HG03135 (cell line): ENCODE results near the gene OSBPL5.

Source experiments
- ATAC-seq: cut with Tn5 transposase; IDR thresholded peaks from one replicate; pipeline ENCODE4 v1.9.1; 2021; ENCODE audit warnings: mild to moderate bottlenecking, moderate library complexity; ENCODE audit not compliant: unreplicated experiment

Gene OSBPL5

DNA sequence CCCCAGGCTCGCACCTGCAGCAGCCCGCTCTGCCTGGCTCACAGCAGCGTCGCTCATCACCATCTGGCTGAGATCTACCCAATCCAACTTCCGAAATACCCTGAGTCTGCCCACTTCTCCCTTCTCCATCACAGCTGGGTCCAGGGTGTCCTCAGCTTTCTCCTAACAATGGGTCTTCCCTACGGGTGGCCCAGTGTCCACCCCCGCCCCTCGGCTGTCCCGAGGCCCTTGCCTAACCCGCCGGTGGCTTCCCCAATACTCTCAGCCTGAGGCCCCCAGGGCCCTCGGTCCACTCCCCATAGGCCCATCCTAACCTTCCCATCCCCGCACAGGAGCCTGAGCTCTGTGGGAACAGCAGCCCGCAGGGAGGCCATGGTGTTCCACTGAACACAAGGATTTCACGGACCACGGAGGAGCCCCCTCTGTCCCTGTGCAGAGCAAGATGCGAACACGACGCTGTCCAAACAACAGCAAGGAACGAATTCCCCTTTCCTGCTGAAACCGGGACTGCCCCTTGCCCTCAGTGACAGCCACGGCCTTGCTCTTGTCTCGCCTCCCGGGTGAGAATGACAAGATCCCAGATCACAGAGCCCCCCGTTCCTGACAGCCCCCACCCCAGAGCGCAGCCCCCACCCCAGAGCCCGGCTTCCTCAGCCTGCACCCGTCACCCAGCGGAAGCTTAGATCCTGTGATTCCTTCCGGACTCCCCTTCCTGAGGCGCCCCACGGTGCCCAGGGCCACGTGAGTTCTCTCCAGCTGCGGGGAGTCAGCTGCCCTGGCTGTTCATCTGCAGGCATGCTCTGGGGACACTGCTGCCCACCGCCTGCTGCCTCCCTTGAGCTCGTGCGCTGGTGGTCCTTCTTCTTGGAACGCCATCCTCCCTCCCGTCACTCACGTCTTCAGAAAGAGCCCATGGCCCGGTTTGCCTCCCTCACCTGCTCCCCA lies 59.0 kb downstream of the OSBPL5 start:
- no peak for ATAC-seq

DNA sequence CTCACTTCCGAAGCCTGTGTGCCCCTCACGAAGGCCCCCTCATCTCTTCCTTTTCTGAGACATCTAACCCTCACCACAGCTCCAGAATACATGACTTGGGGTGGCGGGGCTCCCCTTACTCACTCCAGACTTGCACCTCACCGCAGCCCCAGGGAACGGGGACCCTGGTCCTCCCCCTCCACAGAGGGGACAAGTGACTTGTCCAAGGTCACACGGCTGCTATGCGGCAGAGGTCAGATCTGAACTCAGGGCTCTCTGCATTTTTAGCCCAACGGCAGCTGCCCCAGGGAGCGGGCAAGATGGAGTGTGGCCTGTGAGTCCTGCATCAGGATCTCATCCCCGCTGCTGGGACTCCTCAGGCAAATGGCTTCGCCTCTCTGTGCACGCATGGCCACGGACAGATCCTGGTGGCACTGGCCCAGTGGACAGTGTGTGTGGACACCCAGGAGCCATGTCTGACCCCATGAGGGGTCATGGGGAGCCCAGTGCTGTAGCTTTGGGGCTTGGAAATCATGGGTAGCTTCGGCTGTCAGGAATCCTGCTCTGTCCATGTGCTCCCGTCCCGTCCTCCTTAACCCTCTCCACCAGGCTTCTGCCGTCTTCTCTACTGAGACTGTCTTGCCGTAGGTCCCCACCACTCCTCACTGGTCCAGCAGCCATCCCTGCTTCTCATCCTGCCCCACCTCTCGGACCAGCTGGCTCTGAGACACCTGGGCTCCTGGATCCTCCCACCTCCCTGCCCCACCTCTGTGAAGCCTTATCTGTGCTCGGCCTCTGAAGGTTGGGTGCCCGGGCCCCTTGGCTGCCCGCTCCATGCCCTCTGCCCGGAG lies 59.9 kb downstream of the OSBPL5 start:
- no peak for ATAC-seq

DNA sequence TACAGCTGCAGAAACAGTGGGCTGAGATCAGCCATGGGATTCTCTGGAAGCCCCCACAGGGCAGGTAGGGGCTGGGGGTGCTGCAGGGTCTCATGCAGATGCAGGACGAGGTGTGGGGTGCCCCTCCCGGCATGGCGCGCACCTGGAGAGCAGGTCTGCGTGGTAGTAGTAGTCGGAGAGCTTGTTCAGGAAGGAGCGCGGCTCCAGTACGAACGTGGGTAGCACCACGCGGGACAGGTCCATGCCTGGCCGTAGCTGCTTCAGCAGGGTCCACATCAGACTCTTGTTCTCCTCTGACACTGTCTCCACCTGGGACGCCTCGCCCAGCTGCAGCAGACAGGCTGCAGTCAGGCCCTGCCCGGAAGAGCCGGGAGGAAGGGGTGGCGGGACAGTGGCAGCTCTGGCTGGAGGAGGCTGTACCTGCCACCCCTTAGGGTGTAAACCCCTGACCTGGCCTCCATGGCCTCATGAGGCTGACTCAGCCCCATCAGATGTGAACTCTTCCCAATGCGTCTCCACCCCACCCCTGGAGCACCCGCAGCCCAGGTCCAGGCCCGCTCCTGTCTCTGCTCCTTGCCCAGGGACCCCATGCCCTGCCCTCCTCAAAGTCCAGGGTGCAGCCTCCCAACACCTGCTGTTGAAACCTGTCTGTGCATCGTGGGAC lies 60.9 kb downstream of the OSBPL5 start:
- ATAC-seq = no peak

DNA sequence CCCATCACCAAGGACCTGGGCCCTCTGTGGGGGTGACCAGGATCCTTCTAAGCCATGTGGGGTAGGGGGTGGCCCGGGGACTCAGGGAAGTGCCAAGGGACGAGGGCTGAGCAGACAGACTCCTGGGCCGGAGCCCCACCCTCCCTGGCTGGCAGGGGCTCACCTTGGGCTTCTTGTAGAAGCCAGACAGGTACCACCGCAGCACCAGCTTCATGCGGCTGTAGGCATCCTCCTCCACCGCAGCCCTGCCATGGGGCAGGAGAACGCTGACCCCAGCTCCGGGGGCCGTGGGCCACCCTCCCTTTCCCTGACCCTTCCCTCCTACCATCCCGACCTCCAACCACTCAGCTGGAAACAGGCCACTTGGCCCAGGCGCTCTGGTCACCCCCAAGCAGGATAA lies 62.0 kb downstream of the OSBPL5 start:
- no peak for ATAC-seq

DNA sequence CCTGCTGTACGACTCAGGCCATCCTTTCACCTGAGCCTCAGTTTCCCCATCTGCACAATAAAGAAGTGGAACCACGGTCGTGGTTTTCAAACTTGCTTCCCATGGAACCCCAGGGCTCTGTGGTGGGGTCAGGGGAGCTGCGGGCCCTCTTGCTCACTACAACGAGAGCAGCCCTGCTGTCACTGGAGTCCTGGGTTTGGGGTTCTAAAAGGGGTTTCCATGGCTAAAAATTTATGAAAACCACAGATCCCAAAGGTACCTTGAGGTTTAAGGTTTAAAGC lies 62.5 kb downstream of the OSBPL5 start:
- ATAC-seq = no peak

DNA sequence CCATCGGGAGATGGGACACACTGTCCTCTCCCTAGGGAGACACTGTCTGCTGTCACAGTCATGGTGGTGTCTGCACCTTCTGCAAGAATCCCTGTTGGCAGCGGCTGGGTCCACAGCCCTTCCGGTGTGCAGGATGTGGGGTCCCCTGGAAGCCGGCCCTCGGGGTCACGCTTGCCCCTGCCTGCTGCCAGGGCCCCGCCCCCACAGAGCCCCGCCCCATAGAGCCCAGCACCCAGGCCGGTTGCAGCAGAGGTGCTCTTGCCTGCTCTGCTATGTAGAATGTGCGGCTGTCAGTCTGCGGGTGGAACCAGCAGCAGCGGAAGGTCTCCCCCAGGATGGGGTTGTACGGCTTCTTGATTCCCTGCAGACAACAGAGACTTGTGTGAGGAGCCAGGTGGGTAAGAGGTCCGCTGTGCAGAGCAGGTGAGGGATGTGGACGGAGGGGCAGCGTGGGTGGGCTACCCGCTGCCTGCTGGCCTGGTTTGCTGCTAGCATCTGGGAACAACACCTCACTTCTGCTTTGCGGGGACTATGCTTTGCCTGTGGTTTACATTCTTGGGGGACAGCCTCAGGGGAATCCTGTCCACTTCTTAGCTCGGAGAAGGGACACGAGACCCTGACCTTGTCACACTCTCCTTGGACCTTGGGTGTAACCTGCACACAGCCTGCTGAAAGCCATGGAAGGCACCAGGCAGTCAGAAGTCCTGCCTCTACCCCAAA lies 63.0 kb downstream of the OSBPL5 start:
- no peak for ATAC-seq

DNA sequence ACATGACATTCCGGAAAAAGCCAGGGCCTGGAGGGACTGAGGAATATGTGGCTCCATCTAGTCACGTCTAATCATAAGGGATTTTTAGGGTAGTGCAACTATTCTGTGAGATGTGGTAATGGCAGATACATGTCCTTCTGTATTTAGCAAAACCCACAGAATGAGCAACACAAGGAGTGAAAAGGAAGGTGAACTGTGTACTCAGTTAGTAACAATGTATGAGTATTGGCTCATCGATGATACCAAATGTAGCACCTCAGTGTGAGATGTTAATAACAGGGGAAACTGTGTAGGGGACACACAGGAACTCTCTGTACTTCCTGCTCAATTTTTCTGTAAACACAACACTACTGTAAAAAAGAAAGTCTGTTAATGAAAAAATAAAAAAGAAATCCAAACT lies 65.9 kb downstream of the OSBPL5 start:
- no peak for ATAC-seq

DNA sequence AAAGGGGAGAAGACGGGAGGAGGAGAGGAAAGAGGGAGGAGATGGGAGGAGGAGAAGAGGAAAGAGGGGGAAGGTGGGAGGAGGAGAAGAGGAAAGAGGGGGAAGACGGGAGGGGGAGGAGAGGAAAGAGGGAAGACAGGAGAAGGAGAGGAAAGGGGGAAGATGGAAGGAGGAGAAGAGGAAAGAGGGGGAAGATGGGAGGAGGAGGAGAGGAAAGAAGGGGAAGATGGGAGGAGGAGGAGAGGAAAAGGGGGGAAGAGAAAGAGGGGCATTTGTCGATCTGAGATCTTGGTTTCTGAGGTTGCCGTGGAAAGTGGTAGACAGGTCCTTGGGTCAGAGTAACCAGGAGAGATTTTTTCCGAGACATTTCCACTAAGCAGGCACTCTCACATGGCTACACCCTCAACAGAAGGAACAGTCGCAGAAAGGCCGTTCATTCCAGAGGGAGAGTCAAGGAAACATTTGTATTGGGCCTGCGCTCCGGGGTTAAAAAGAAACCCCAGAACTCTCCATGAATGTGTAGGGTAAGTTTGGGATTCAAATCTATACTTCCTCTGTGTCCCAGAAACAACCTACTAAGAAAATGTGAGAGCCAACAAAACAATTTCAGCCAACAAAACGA lies 68.1 kb downstream of the OSBPL5 start:
- no peak for ATAC-seq

DNA sequence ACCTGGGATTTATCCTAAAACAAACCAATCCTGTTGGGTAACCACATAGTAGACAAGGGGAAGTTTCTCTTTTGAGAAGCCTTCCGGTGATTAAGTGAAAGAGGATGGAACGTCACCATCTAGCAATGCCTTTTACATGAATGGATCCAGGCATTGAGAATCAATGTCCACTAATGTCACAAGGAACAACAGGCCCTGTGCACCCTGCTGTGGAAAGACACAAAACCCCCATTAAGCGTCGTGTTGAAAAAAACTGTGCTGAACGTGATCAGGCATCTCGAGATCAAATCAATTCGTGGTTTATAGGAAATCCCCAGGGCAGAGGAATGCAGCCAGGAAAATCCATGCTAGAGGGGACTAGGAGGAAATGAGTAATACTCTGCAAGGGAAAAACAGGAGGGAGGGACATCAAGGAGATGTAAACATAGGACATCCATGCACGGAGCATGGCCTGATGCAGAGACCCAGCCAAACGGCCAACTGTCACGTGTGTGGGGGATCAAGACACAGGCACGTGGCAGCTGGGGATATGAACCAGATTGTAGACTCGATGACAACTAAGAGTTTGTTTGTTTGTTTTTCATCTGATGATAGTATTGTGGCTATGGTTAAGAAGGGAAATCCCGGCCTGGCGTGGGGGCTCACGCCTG lies 69.3 kb downstream of the OSBPL5 start:
- no peak for ATAC-seq

DNA sequence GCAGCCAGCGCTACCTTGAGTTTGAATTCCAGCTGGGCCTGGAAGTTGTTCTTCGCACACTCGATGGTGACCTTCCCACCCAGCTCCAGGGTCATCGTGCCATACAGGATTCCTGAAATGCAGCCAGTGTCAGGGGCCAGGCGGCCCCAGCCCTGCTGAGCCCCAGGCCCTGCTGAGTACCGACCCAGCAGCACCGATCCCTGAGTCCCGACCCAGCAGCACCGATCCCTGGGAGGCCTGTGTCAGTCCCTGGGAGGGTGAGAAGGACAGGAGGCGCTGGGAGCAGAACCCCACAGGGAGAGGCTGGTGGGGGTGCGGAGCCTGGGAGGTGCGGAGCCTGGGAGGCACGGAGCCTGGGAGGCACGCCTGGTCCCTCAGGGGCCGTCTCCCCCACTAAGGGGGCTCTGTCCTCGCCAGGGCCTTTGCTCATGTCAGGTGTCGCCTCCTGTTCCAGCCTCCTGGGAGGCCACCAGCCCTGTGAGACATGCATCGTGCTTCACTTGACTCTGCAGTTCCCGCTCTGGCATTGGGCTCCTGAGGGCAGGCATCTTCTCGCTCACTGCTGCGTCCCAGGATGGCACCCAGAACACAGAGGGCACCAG lies 70.8 kb downstream of the OSBPL5 start:
- no peak for ATAC-seq

DNA sequence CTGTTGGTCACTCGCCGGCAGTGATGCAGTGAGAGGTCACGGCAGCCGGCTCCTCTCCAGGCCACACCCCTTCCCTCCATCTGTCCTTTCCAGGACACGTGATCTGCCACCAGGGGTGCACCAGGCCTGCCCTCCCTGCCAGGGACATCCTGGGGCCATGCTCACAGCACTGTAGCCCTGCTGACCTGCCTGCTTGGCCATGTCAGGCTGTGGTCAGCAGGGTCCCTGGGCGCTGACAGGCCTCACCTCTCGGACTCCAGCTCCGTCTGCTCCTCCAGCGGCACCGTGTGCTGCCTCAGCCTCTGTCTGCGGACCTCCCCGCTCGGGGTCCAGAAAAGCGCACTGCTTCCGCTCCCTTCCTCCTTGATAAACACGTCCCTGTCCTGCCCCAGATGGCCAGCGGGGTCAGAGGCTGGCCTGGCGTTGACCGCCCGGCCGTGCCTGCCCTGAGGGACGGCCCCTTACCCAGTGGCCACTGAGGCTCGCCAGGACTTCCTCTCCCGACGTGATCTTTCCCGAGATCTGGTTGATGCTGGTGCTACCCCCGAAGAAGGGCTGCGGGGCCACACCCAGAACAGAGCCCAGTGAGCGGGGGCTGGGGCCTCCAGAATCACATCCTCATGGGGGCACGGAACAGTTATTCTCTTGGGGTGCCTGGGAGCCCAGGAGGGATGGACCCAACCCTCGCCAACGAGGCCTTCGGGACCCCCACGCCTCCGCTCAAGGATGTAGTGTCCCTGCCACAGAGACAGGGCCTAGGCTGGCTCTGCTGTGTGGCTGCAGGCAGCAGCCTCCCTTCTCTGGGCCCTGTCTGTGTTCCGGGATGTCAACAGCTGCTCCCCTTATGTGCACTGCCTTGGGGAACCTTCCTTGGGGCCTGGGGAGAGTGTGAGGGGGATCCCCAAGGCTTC lies 71.6 kb downstream of the OSBPL5 start:
- no peak for ATAC-seq

DNA sequence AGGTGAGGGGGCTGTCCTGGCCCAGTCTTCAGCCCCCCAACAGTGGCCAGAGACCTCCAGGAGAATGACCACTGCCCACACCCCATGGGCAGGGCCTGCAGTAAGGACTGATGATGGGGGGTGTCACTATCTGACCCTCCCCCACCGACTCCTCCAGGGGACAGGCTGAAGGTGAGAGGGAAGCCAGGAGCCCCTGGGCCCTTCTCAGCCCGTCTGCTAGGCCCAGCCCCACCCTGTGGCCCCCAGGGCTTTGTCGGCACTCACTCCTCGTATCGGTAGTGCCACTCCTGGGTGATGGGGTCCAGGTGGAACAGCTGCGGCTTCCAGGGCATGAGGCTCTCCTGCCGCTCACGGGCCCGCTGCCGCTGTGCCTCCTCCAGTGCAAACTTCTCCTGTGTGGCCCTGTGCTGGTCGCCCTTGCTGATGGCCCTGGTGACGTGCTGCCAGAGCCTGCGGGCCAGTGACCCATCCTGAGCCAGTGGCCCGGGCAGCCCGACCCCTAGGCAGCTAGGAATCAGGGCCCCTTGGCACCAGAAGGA lies 72.4 kb downstream of the OSBPL5 start:
- ATAC-seq = no peak

DNA sequence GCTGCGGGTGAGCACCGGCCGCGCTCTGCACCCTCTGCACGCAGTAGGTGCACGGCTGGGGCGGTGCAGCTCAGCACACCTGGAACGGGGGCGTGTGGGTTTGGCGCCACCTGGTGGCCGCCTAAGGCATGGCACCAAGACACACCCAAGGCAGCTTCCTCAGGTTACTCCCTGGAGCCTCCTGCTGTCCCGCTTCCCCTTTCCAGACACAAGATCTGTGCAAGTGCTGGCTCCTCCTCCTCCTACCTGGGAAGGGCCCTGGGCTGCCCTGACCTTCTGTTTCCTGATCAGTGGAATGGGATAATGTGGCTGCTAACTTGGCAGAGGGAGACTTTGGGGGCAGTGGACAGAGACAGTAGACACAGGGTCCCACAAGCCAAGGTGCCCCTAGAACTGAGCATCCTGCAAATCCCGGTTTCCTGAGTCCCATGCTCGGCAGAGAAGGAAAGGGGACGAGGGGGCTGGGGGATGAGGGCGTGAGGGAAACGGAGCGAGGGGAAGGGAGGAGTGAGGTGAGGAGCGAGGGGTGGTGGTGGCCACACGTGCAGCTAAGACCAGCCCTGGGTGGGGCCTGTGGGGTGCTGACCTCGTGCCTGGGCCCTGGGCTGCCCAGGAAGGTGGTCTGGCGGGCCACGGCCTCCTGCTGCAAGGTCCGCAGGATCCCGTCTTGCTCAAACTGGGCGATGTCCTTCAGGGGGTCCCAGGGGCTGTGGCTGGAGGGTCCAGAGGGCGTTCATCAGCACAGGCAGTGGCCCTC lies 73.1 kb downstream of the OSBPL5 start:
- ATAC-seq = no peak

DNA sequence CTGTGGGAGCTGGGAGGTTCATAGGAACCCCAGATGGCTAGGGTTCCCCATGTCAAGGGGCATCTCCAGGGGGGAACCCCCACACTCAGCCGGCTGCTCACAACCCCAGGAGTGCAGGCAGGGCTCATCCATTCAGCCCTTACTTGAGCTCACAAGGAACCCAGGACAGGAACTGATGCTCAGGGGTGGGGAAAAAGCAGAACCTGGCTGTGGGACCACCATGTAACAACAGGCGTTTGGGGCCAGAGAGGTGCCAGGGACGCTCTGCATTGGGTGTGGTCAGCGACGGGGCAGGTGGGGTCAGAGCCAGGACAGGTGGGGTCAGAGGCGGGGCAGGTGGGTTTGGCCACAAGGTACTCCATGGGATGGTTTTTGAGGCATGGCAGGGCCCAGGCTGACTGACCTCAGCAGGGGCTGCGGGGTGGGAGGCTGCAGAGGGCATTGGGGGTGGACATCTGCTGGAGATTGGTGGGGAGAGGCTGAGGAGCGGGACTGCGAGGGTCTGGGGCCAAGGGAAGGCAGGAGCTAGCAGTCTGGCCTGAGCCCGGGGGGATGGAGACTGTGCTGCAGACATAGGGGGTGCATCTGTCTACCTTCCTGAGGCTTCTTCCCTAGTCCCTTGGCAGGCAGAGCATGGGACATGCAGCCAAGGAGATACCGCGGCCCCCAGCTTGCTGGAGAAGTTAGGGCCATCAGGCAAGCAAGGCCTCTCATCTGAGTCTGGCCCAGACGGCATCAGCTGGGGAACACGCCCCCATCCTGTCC lies 73.8 kb downstream of the OSBPL5 start:
- ATAC-seq = no peak

DNA sequence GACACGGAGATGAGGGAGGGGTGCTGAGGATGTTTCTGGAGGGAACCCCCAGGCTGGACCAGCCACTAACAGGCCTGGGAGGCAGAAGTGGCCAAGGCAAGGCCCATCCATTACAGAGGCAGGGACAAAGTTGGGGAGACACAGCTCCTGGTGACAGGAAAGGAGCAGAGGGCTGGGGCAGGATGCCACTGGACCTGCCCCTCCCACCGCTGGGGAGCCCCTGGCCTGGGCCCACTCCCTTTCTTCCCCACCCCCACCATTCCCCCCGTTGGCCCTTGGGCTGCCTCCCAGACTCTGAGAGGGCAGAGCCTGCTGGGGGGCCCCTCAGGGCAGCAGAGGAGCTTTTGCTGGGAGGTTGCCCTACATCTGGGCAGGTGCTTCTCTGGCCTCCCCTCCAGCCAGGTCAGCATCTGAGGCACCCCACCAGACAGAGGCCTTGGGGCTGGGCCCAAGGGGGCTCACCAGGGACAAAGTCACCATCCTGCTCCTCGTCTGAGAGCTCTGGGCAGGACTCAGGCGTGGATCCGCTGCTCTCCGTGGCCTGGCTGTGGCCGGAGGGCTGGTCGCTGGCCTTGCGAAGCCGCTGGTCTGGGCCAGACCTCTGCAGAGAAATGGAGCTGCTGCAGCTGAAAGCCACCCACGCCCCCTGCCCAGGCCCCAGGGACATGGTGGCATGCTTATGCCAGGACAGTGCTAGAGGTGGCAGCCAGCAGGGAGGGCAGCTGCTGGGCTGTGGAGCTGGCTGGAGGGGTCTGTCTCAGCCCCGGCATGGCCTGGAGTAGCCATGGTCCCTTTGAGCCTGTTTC lies 74.8 kb downstream of the OSBPL5 start:
- no peak for ATAC-seq
